Measurements from ENCODE around the gene RPL11. TPM values are rescaled to one million over a fixed set of nuclear protein-coding genes. Genes with fewer than 3 reads are reported as not detected.

Gene RPL11
- total and polyA plus RNA-seq, 2 of the 8 experiments (the other 6 are each of a cell fraction or from before 2014, with no cell fraction given), result 1,192 to 1,426 TPM

DNA sequence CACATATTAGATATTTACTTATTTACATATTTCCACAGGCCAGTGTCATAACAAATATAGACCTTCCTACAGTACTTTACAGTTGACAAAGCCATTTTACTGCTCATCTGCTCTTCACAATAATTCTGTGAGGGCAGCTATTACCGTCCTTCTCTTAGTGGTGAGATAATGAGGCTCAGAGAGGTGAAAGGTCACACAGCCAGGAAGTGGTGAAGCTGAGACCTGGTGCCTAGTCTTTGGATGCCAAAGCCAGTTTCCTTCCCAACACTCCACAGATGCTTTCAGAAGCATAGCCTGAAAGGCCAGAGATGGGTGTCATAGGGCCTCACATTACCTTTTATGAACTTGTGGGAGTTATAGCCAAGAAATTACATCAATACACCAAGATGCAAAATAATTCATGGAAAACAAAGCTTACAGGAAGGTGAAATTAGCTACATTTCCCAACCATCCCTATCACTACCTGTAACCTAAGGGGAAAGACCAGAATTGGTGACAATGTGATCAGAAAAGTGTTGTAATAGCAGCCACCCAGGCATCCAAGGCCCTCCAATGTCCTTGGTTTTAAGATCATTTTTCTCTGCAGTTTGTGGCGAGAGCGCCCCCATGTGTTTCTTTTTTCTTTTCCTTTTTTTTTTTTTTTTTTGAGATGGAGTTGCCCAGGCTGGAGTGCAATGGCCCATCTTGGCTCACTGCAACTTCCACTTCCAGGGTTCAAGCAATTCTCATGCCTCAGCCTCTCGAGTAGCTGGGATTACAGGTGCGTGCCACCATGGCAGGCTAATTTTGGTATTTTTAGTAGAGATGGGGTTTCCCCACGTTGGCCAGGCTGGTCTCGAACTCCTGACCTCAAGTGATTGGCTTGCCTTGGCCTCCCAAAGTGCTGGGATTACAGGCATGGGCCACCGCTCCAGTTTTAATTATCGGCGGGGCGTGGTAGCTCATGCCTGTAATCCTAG is 26.5 kb upstream of the RPL11 start (continued):
- TF ChIP-seq RAD21 (IDR thresholded peaks at IDR 0.05 in 1 of 2, conservative IDR thresholded peaks at IDR 0.05 in 1 of 2; ENCODE audit: low read depth in 2 of 2, low read length in 2 of 2) (peak; percentile 64 to 68), FOSL1 (IDR thresholded peaks at IDR 0.05; ENCODE audit: insufficient read depth, low read depth, low read length) (no peak)

All from H1 (cell line).